ENCODE measurements around the gene HELLS.
"Not testable (repeated sequence)": the region's sequence is repeated elsewhere in the genome, so short reads cannot be mapped to it uniquely, and the experiment has no call there.

DNA sequence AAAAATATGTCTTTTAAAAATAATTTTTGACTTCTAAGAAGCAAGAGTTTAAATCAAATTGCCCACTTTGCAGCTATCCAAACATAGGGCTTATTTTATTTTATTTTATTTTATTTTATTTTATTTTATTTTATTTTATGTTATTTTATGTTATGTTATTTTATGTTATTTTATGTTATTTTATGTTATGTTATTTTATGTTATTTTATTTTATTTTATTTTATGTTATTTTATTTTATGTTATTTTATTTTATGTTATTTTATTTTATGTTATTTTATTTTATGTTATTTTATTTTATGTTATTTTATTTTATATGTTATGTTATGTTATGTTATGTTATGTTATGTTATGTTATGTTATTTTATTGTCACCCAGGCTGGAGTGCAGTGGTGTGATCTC is 14.0 kb upstream of the HELLS start:
- not testable (repeated sequence) for TF ChIP-seq POLR2AphosphoS5, POLR2A (IDR thresholded peaks at IDR 0.05)
- TF ChIP-seq, protein P1, sequence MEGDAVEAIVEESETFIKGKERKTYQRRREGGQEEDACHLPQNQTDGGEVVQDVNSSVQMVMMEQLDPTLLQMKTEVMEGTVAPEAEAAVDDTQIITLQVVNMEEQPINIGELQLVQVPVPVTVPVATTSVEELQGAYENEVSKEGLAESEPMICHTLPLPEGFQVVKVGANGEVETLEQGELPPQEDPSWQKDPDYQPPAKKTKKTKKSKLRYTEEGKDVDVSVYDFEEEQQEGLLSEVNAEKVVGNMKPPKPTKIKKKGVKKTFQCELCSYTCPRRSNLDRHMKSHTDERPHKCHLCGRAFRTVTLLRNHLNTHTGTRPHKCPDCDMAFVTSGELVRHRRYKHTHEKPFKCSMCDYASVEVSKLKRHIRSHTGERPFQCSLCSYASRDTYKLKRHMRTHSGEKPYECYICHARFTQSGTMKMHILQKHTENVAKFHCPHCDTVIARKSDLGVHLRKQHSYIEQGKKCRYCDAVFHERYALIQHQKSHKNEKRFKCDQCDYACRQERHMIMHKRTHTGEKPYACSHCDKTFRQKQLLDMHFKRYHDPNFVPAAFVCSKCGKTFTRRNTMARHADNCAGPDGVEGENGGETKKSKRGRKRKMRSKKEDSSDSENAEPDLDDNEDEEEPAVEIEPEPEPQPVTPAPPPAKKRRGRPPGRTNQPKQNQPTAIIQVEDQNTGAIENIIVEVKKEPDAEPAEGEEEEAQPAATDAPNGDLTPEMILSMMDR (IDR thresholded peaks at IDR 0.05 in 8 of 11, conservative IDR thresholded peaks at IDR 0.05 in 3 of 11), result not testable (repeated sequence)

Measured in spleen (tissue), 7 donors.